Body of pancreas (tissue), 4 donors: ENCODE results near the gene RAB20.

ENCODE experiments used
- CTCF ChIP-seq, 7 experiments: fragments of 450-650 bp in 4 of 7; fragments of 200-600 bp in 3 of 7; sonication (generic) in 3 of 7; IDR thresholded peaks; one replicate each; pipeline ENCODE4 v1.5.1; 2016 to 2019; ENCODE audit warnings: antibody characterized with exemption in 7 of 7
- POLR2A ChIP-seq, 3 donors: fragments of 450-650 bp; IDR thresholded peaks; one replicate each; pipeline ENCODE4 v1.6.1; 2016; ENCODE audit warnings: antibody characterized with exemption in 3 of 3, mild to moderate bottlenecking in 2 of 3

- TF ChIP-seq CTCF (IDR thresholded peaks at IDR 0.05) (peak in 2 of 7 experiments; percentile 10 to 35), POLR2A (IDR thresholded peaks at IDR 0.05) (no peak)
These were observed 3.8 kb upstream of the RAB20 start for GRCh38 chr13:110565296-110565695.
